ENCODE data around the gene ELF1.

- TF ChIP-seq POLR2AphosphoS5 (IDR thresholded peaks at IDR 0.05; ENCODE audit: low read depth, low read length) = no peak
- no peak for TF ChIP-seq POLR2A (IDR thresholded peaks at IDR 0.05; ENCODE audit: low read depth, low read length)
- TF ChIP-seq POU2F2 (IDR thresholded peaks at IDR 0.05; ENCODE audit: low read depth, low read length) = no peak
- TF ChIP-seq TAF1 (IDR thresholded peaks at IDR 0.05; ENCODE audit: low read depth, low read length) = no peak
- no peak for TF ChIP-seq SPI1 (IDR thresholded peaks at IDR 0.05; ENCODE audit: low read depth, low read length)
Measured at GRCh38 chr13:41065078-41065477, 46.0 kb upstream of the ELF1 start.
